HepG2 (cell line): ENCODE results near the gene SLC51B. TPM values are rescaled to one million over a fixed set of nuclear protein-coding genes. Genes with fewer than 3 reads are reported as not detected.

Source experiments
- ARID3A ChIP-seq: IDR thresholded peaks from 2 replicates; pipeline ENCODE4 v1.6.1; 2012; ENCODE audit warnings: low read depth, low read length, improper control_type of control experiment
- ARNTL ChIP-seq: sonication (generic); formaldehyde crosslinking; IDR thresholded peaks from 2 replicates; pipeline ENCODE4 v1.4.0; 2020; ENCODE audit warnings: mild to moderate bottlenecking, missing genetic modification reagents
- CCDC6 ChIP-seq: sonication (generic); formaldehyde crosslinking; IDR thresholded peaks from 2 replicates; pipeline ENCODE4 v1.8.1; 2022; ENCODE audit warnings: mild to moderate bottlenecking, missing genetic modification reagents, moderate library complexity
- DRAP1 ChIP-seq: IDR thresholded peaks from 2 replicates; pipeline ENCODE4 v1.6.1; 2016; ENCODE audit warnings: missing genetic modification reagents, missing compliant biosample characterization
- GATAD1 ChIP-seq: IDR thresholded peaks from 2 replicates; pipeline ENCODE4 v1.6.1; 2016; ENCODE audit warnings: missing genetic modification reagents, missing compliant biosample characterization
- GATAD2A ChIP-seq: IDR thresholded peaks from 2 replicates; pipeline ENCODE4 v1.6.1; 2016
- HOXA3 ChIP-seq: sonication (generic); formaldehyde crosslinking; IDR thresholded peaks from 2 replicates; pipeline ENCODE4 v1.5.0; 2020; ENCODE audit warnings: missing genetic modification reagents
- LCORL ChIP-seq, 2 experiments: fragments of 450-650 bp in 1 of 2; sonication (generic) in 1 of 2; formaldehyde crosslinking in 1 of 2; IDR thresholded peaks; 2 replicates each; pipeline versions ENCODE4 v1.5.0 to v1.6.1; 2017 to 2020; ENCODE audit warnings: antibody characterized with exemption in 1 of 2, missing genetic modification reagents in 1 of 2
- MAX ChIP-seq: IDR thresholded peaks from 2 replicates; pipeline ENCODE4 v1.6.1; 2012; ENCODE audit warnings: inconsistent platforms
- MEIS2 ChIP-seq: sonication (generic); formaldehyde crosslinking; IDR thresholded peaks from 2 replicates; pipeline ENCODE4 v1.9.0; 2021; ENCODE audit warnings: mild to moderate bottlenecking, missing genetic modification reagents
- NCOA2 ChIP-seq: sonication (generic); formaldehyde crosslinking; IDR thresholded peaks from 2 replicates; pipeline ENCODE4 v1.8.0; 2022; ENCODE audit warnings: inconsistent platforms
- NR2F6 ChIP-seq, 2 experiments: IDR thresholded peaks; 2 replicates each; pipeline ENCODE4 v1.6.1; 2016; ENCODE audit warnings: antibody characterized with exemption in 1 of 2, mild to moderate bottlenecking in 1 of 2
- RNF2 ChIP-seq: fragments of 450-650 bp; conservative IDR thresholded peaks from 2 replicates; pipeline ENCODE4 v1.6.1; 2016; ENCODE audit warnings: low read depth
- RORA ChIP-seq: sonication (generic); formaldehyde crosslinking; IDR thresholded peaks from 2 replicates; pipeline ENCODE4 v1.5.0; 2020; ENCODE audit warnings: mild to moderate bottlenecking, missing genetic modification reagents, moderate library complexity
- SOX6 ChIP-seq, 2 experiments: fragments of 450-650 bp in 1 of 2; sonication (generic) in 1 of 2; formaldehyde crosslinking in 1 of 2; IDR thresholded peaks; 2 replicates each; pipeline versions ENCODE4 v1.4.0 to v1.6.1; 2017 to 2020; ENCODE audit warnings: antibody characterized with exemption in 1 of 2, mild to moderate bottlenecking in 1 of 2, missing genetic modification reagents in 1 of 2
- SRSF9 ChIP-seq: fragments of 200-400 bp; formaldehyde crosslinking; IDR thresholded peaks from 2 replicates; pipeline ENCODE4 v1.6.1; 2018; ENCODE audit warnings: borderline replicate concordance, mild to moderate bottlenecking, low read depth, low read length; ENCODE audit not compliant: insufficient read depth, poor library complexity, severe bottlenecking
- TBL1XR1 ChIP-seq: fragments of 150-350 bp; IDR thresholded peaks from 2 replicates; pipeline ENCODE4 v1.6.1; 2014; ENCODE audit warnings: borderline replicate concordance, low read length; ENCODE audit not compliant: partially characterized antibody
- YEATS4 ChIP-seq: sonication (generic); formaldehyde crosslinking; IDR thresholded peaks from 2 replicates; pipeline ENCODE4 v1.4.0; 2020; ENCODE audit warnings: missing genetic modification reagents, borderline replicate concordance
- YY1 ChIP-seq: IDR thresholded peaks from 2 replicates; pipeline ENCODE4 v1.6.1; 2011; ENCODE audit warnings: low read length, low read depth, moderate library complexity, mild to moderate bottlenecking; ENCODE audit not compliant: insufficient read depth, insufficient replicate concordance
- ZNF225 ChIP-seq: sonication (generic); formaldehyde crosslinking; IDR thresholded peaks from 2 replicates; pipeline ENCODE4 v1.4.0; 2020; ENCODE audit warnings: mild to moderate bottlenecking, missing genetic modification reagents
- ZNF232 ChIP-seq: sonication (generic); formaldehyde crosslinking; IDR thresholded peaks from 2 replicates; pipeline ENCODE4 v1.4.0; 2020; ENCODE audit warnings: missing genetic modification reagents, borderline replicate concordance
- ZNF253 ChIP-seq: sonication (generic); formaldehyde crosslinking; IDR thresholded peaks from 2 replicates; pipeline ENCODE4 v1.8.0; 2022; ENCODE audit warnings: mild to moderate bottlenecking, missing genetic modification reagents, borderline replicate concordance
- ZNF331 ChIP-seq: sonication (generic); formaldehyde crosslinking; IDR thresholded peaks from 2 replicates; pipeline ENCODE4 v1.4.0; 2020; ENCODE audit warnings: missing genetic modification reagents
- ZNF430 ChIP-seq: sonication (generic); formaldehyde crosslinking; IDR thresholded peaks from 2 replicates; pipeline ENCODE4 v1.9.0; 2021; ENCODE audit warnings: mild to moderate bottlenecking, missing genetic modification reagents
- ZNF572 ChIP-seq: sonication (generic); formaldehyde crosslinking; IDR thresholded peaks from 2 replicates; pipeline ENCODE4 v1.5.1; 2020; ENCODE audit warnings: mild to moderate bottlenecking, missing genetic modification reagents
- polyA plus RNA-seq, 8 experiments: library from polyadenylated mRNA; depleted of rRNA in 3 of 8; stranded (reverse) in 7 of 8; unstranded in 1 of 8; fragments of >200 nt; fragmentation: Illumina TruSeq in 4 of 8; extraction: Trizol in 4 of 8; gene quantifications; 2 replicates each; pipeline versions ENCODE4 v1.2.1 to v1.2.3, GENCODE V29; 2011 to 2016; ENCODE audit warnings: low read depth in 4 of 8, missing spikeins in 1 of 8, mixed read lengths in 1 of 8; ENCODE audit not compliant: insufficient read depth in 1 of 8
- total RNA-seq, 5 experiments: library from RNA; depleted of rRNA; stranded (reverse); fragments of >200 nt; fragmentation: Illumina TruSeq; extraction: Trizol; gene quantifications; 2 replicates each; pipeline ENCODE4 v1.2.3, GENCODE V29; 2016; ENCODE audit warnings: low read depth in 1 of 5

SLC51B gene
- total and polyA plus RNA-seq, 2 of the 13 experiments (the other 11 are each of a cell fraction or from before 2014, with no cell fraction given), result 14.9 to 17.1 TPM

- TF ChIP-seq HOXA3 (CRISPR knock-in tag) (peak; percentile 74; the same call in 1 of the 2 replicates), NR2F6 (IDR thresholded peaks at IDR 0.05) (peak; percentile 51; the same call in 1 of the 2 replicates), NR2F6 (CRISPR knock-in tag; IDR thresholded peaks at IDR 0.05) (peak; percentile 76; the same call in 1 of the 2 replicates), ZNF253 (CRISPR knock-in tag) (no peak), SRSF9 (no peak), MAX (peak; percentile 30), ARNTL (peak; percentile 11; the same call in 1 of the 2 replicates), RORA (CRISPR knock-in tag) (no peak), NCOA2 (CRISPR knock-in tag) (peak; percentile 38; the same call in 1 of the 2 replicates), ZNF225 (0 out of 2 replicates have a peak, but pooled peaks have one; percentile 57), ZNF572 (0 out of 2 replicates have a peak, but pooled peaks have one; percentile 47), MEIS2 (CRISPR knock-in tag) (peak; percentile 76; the same call in 1 of the 2 replicates), LCORL (IDR thresholded peaks at IDR 0.05) (no peak), LCORL (CRISPR knock-in tag; IDR thresholded peaks at IDR 0.05) (peak; percentile 79), DRAP1 (CRISPR knock-in tag) (peak; percentile 33; the same call in 1 of the 2 replicates), ZNF232 (peak; percentile 18; the same call in 1 of the 2 replicates), YEATS4 (CRISPR knock-in tag) (peak; percentile 47; the same call in 1 of the 2 replicates), TBL1XR1 (peak; percentile 38), GATAD2A (peak; percentile 57; the same call in 1 of the 2 replicates), YY1 (peak; percentile 41), ZNF430 (CRISPR knock-in tag) (0 out of 2 replicates have a peak, but pooled peaks have one; percentile 1), CCDC6 (CRISPR knock-in tag) (peak; percentile 73; the same call in 1 of the 2 replicates), GATAD1 (CRISPR knock-in tag) (peak; percentile 61; the same call in 1 of the 2 replicates), ZNF331 (CRISPR knock-in tag) (peak; percentile 80), ARID3A (peak; percentile 47; the same call in 1 of the 2 replicates), RNF2 (no peak), SOX6 (IDR thresholded peaks at IDR 0.05) (no peak), SOX6 (CRISPR knock-in tag; IDR thresholded peaks at IDR 0.05) (peak; percentile 73)
These were observed 12.2 kb upstream of the SLC51B start (continued) for GRCh38 chr15:65032801-65033537.
